ENCODE results near the gene WDR62. TPM values are rescaled to one million over a fixed set of nuclear protein-coding genes. Genes with fewer than 3 reads are reported as not detected.

Gene WDR62
- total RNA-seq, 2 experiments from 2014 or later: 44.5 to 60.2 TPM

- no peak overlapping the region for H3K27ac ChIP-seq (ENCODE audit: low read depth, low read length, poor library complexity, severe bottlenecking)
- H3K9me3 ChIP-seq (ENCODE audit: low read length): no peaks in the 10 kb centered on the region
- no TSS peak for BruUV-seq (replicated peaks)
- CTCF ChIA-PET (ENCODE audit: unreplicated experiment): no interaction called here
- H3K4me2 ChIP-seq (ENCODE audit: low read length): no peak overlapping the region
- H3K9me2 ChIP-seq (ENCODE audit: insufficient read depth, low read length): no peaks in the 10 kb centered on the region
- H3K4me1 ChIP-seq (ENCODE audit: insufficient read depth, low read length, poor library complexity, severe bottlenecking): no peaks in the 10 kb centered on the region
- H2AFZ ChIP-seq (ENCODE audit: low read length): no peak overlapping the region
- intact Hi-C loops (cut with micrococcal nuclease; ENCODE audit: unreplicated experiment): no loop called here
- peaks cover 98% of the 10 kb centered on the region for H3K36me3 ChIP-seq (ENCODE audit: insufficient read depth, low read length)
- no peak for DNase-seq (ENCODE audit: low spot score)
- no peaks in the 10 kb centered on the region for H3K79me2 ChIP-seq (ENCODE audit: insufficient read depth, low read depth, low read length)
- no peak overlapping the region for H3K4me3 ChIP-seq (ENCODE audit: low read depth, low read length, poor library complexity, severe bottlenecking)
- POLR2A ChIA-PET: interaction anchor here (0.6 to 0.7 kb wide), 2 partner anchors 10 to 25 kb away, joined by 3 read pairs; no protein-coding TSS in a partner anchor
- H4K20me1 ChIP-seq (ENCODE audit: insufficient read depth, low read length): no peaks in the 10 kb centered on the region
- no peak for TF ChIP-seq CTCF (conservative IDR thresholded peaks at IDR 0.05; ENCODE audit: low read length)
- no peak for TF ChIP-seq EZH2phosphoT487 (IDR thresholded peaks at IDR 0.05; ENCODE audit: borderline replicate concordance, low read depth, low read length)
Observed at GRCh38 chr19:36090910-36091695, 36.4 kb downstream of the WDR62 start.

GRCh38 chr19:36092566-36092965 lies 37.9 kb downstream of the WDR62 start:
- no peaks in the 10 kb centered on the region for H3K9me3 ChIP-seq (ENCODE audit: low read length)
- no TSS peak for BruUV-seq (replicated peaks)

More at GRCh38 chr19:36092566-36092965, 37.9 kb downstream of the WDR62 start:
- no peaks in the 10 kb centered on the region for H3K79me2 ChIP-seq (ENCODE audit: insufficient read depth, low read depth, low read length)
- H3K4me3 ChIP-seq (ENCODE audit: low read depth, low read length, poor library complexity, severe bottlenecking): no peak overlapping the region
- no peaks in the 10 kb centered on the region for H3K9me2 ChIP-seq (ENCODE audit: insufficient read depth, low read length)
- CTCF ChIA-PET (ENCODE audit: unreplicated experiment): no interaction called here
- no peak overlapping the region for H2AFZ ChIP-seq (ENCODE audit: low read length)
- no peaks in the 10 kb centered on the region for H3K4me1 ChIP-seq (ENCODE audit: insufficient read depth, low read length, poor library complexity, severe bottlenecking)
- TF ChIP-seq EZH2phosphoT487 (IDR thresholded peaks at IDR 0.05; ENCODE audit: borderline replicate concordance, low read depth, low read length): no peak
- no peak for TF ChIP-seq CTCF (conservative IDR thresholded peaks at IDR 0.05; ENCODE audit: low read length)
- H3K27ac ChIP-seq (ENCODE audit: low read depth, low read length, poor library complexity, severe bottlenecking): no peak overlapping the region
- POLR2A ChIA-PET: no interaction called here
- intact Hi-C loops (cut with micrococcal nuclease; ENCODE audit: unreplicated experiment): no loop called here
- no peak overlapping the region for H3K4me2 ChIP-seq (ENCODE audit: low read length)
- DNase-seq (ENCODE audit: low spot score): no peak
- no peaks in the 10 kb centered on the region for H4K20me1 ChIP-seq (ENCODE audit: insufficient read depth, low read length)
- peaks cover 97% of the 10 kb centered on the region for H3K36me3 ChIP-seq (ENCODE audit: insufficient read depth, low read length)

Data from OCI-LY7 (cell line).